K562 (cell line): ENCODE measurements around the gene NHLRC2.

ENCODE experiments used
- ASH1L ChIP-seq: fragments of 450-650 bp; IDR thresholded peaks from 2 replicates; pipeline ENCODE4 v1.6.1; 2018; ENCODE audit warnings: borderline replicate concordance, mild to moderate bottlenecking, low read depth; ENCODE audit not compliant: partially characterized antibody
- CTCF ChIP-seq, 3 experiments: IDR thresholded peaks in 2 of 3; conservative IDR thresholded peaks in 1 of 3; 2 replicates each; pipeline ENCODE4 v1.5.1; 2011 to 2012; ENCODE audit warnings: low read length in 3 of 3, mild to moderate bottlenecking in 3 of 3, control low read depth in 2 of 3, improper control_type of control experiment in 1 of 3, inconsistent platforms in 1 of 3, low read depth in 1 of 3, mixed read lengths in 1 of 3, moderate library complexity in 1 of 3; ENCODE audit not compliant: insufficient read depth in 2 of 3
- EZH2 ChIP-seq: IDR thresholded peaks from 2 replicates; pipeline ENCODE4 v1.6.1; 2012; ENCODE audit warnings: low read depth, mild to moderate bottlenecking, inconsistent platforms, low read length, borderline replicate concordance
- PRMT5 ChIP-seq: sonication (generic); formaldehyde crosslinking; IDR thresholded peaks from 2 replicates; pipeline ENCODE4 v1.5.0; 2020; ENCODE audit warnings: missing genetic modification reagents
- RB1 ChIP-seq: fragments of 450-650 bp; IDR thresholded peaks from 2 replicates; pipeline ENCODE4 v1.6.1; 2017; ENCODE audit warnings: low read depth, mild to moderate bottlenecking
- THRAP3 ChIP-seq: fragments of 450-650 bp; IDR thresholded peaks from 2 replicates; pipeline ENCODE4 v1.6.1; 2016; ENCODE audit warnings: mild to moderate bottlenecking, inconsistent platforms, borderline replicate concordance

GRCh38 chr10:113933894-113934532, 79.6 kb downstream of the NHLRC2 start:
- no peak for TF ChIP-seq RB1
- no peak for TF ChIP-seq CTCF (IDR thresholded peaks at IDR 0.05 in 2 of 3, conservative IDR thresholded peaks at IDR 0.05 in 1 of 3; ENCODE audit: insufficient read depth in 2 of 3, low read depth in 1 of 3, low read length in 3 of 3)
- TF ChIP-seq ASH1L = no peak
- TF ChIP-seq THRAP3 = no peak
- no peak for TF ChIP-seq EZH2
- TF ChIP-seq PRMT5 = no peak
